HepG2 (cell line): ENCODE measurements around the gene TRIM25. TPM values are rescaled to one million over a fixed set of nuclear protein-coding genes. Genes with fewer than 3 reads are reported as not detected.

ENCODE experiments used
- CEBPG ChIP-seq: IDR thresholded peaks from 2 replicates; pipeline ENCODE4 v1.6.1; 2016
- CHD4 ChIP-seq: fragments of 200-600 bp; sonication (generic); IDR thresholded peaks from 2 replicates; pipeline ENCODE4 v1.7.0; 2017; ENCODE audit warnings: mild to moderate bottlenecking, low read length, borderline replicate concordance
- FOXA1 ChIP-seq, 2 experiments: fragments of 450-650 bp in 1 of 2; sonication (generic) in 1 of 2; formaldehyde crosslinking in 1 of 2; IDR thresholded peaks; 2 replicates each; pipeline versions ENCODE4 v1.4.0 to v1.6.1; 2016 to 2020; ENCODE audit warnings: missing genetic modification reagents in 1 of 2
- RARA ChIP-seq: IDR thresholded peaks from 2 replicates; pipeline ENCODE4 v1.6.1; 2016; ENCODE audit warnings: missing genetic modification reagents, missing compliant biosample characterization
- TCF12 ChIP-seq, 2 experiments: fragments of 450-650 bp in 1 of 2; sonication (generic) in 1 of 2; formaldehyde crosslinking in 1 of 2; IDR thresholded peaks; 2 replicates each; pipeline versions ENCODE4 v1.6.1 to v1.8.0; 2017 to 2022; ENCODE audit warnings: antibody characterized with exemption in 1 of 2, mild to moderate bottlenecking in 1 of 2, missing genetic modification reagents in 1 of 2, moderate library complexity in 1 of 2
- TEAD2 ChIP-seq: sonication (generic); formaldehyde crosslinking; IDR thresholded peaks from 2 replicates; pipeline ENCODE4 v1.9.0; 2021; ENCODE audit warnings: missing genetic modification reagents
- TSC22D2 ChIP-seq: sonication (generic); formaldehyde crosslinking; IDR thresholded peaks from 2 replicates; pipeline ENCODE4 v1.5.1; 2020; ENCODE audit warnings: missing genetic modification reagents, mild to moderate bottlenecking, borderline replicate concordance
- ZNF207 ChIP-seq: fragments of 450-650 bp; IDR thresholded peaks from 2 replicates; pipeline ENCODE4 v1.6.1; 2016; ENCODE audit warnings: antibody characterized with exemption, borderline replicate concordance
- ZNF563 ChIP-seq: sonication (generic); formaldehyde crosslinking; IDR thresholded peaks from 2 replicates; pipeline ENCODE4 v1.8.0; 2022; ENCODE audit warnings: mild to moderate bottlenecking, moderate library complexity, missing genetic modification reagents
- ZNF607 ChIP-seq: sonication (generic); formaldehyde crosslinking; IDR thresholded peaks from 2 replicates; pipeline ENCODE4 v1.5.1; 2020; ENCODE audit warnings: missing genetic modification reagents, mild to moderate bottlenecking, borderline replicate concordance
- ZNF670 ChIP-seq: sonication (generic); formaldehyde crosslinking; IDR thresholded peaks from 2 replicates; pipeline ENCODE4 v1.8.0; 2022; ENCODE audit warnings: mild to moderate bottlenecking, missing genetic modification reagents, borderline replicate concordance
- ZNF766 ChIP-seq: sonication (generic); formaldehyde crosslinking; IDR thresholded peaks from 2 replicates; pipeline ENCODE4 v1.5.0; 2020; ENCODE audit warnings: missing genetic modification reagents, borderline replicate concordance
- polyA plus RNA-seq, 8 experiments: library from polyadenylated mRNA; depleted of rRNA in 3 of 8; stranded (reverse) in 7 of 8; unstranded in 1 of 8; fragments of >200 nt; fragmentation: Illumina TruSeq in 4 of 8; extraction: Trizol in 4 of 8; gene quantifications; 2 replicates each; pipeline versions ENCODE4 v1.2.1 to v1.2.3, GENCODE V29; 2011 to 2016; ENCODE audit warnings: low read depth in 4 of 8, missing spikeins in 1 of 8, mixed read lengths in 1 of 8; ENCODE audit not compliant: insufficient read depth in 1 of 8
- total RNA-seq, 5 experiments: library from RNA; depleted of rRNA; stranded (reverse); fragments of >200 nt; fragmentation: Illumina TruSeq; extraction: Trizol; gene quantifications; 2 replicates each; pipeline ENCODE4 v1.2.3, GENCODE V29; 2016; ENCODE audit warnings: low read depth in 1 of 5
- TF ChIP-seq, protein P1 (sequence below): sonication (generic); formaldehyde crosslinking; IDR thresholded peaks from 2 replicates; pipeline ENCODE4 v1.4.0; 2020; ENCODE audit warnings: missing genetic modification reagents, borderline replicate concordance
- TF ChIP-seq, protein P2 (sequence below): sonication (generic); formaldehyde crosslinking; IDR thresholded peaks from 2 replicates; pipeline ENCODE4 v1.5.0; 2020; ENCODE audit warnings: mild to moderate bottlenecking, missing genetic modification reagents, borderline replicate concordance
- TF ChIP-seq, protein P3 (sequence below): sonication (generic); formaldehyde crosslinking; IDR thresholded peaks from 2 replicates; pipeline ENCODE4 v1.5.1; 2020; ENCODE audit warnings: mild to moderate bottlenecking, missing genetic modification reagents, borderline replicate concordance

TRIM25 gene
- total and polyA plus RNA-seq, 2 of the 13 experiments (the other 11 are each of a cell fraction or from before 2014, with no cell fraction given) = 30.8 to 42.2 TPM

- TF ChIP-seq ZNF207 (no peak), ZNF607 (CRISPR knock-in tag) (no peak; the same call in 1 of the 2 replicates), RARA (CRISPR knock-in tag) (no peak), TSC22D2 (CRISPR knock-in tag) (no peak), TEAD2 (CRISPR knock-in tag) (no peak; the same call in 1 of the 2 replicates), CEBPG (CRISPR knock-in tag) (no peak), ZNF766 (0 out of 2 replicates have a peak, but pooled peaks have one; percentile 12), TCF12 (IDR thresholded peaks at IDR 0.05) (no peak), TCF12 (CRISPR knock-in tag; IDR thresholded peaks at IDR 0.05) (0 out of 2 replicates have a peak, but pooled peaks have one; percentile 7), ZNF670 (CRISPR knock-in tag) (peak; percentile 89; the same call in 1 of the 2 replicates), ZNF563 (CRISPR knock-in tag) (peak; percentile 55), CHD4 (no peak), FOXA1 (IDR thresholded peaks at IDR 0.05) (no peak), FOXA1 (CRISPR knock-in tag; IDR thresholded peaks at IDR 0.05) (no peak)
- TF ChIP-seq, protein P1, sequence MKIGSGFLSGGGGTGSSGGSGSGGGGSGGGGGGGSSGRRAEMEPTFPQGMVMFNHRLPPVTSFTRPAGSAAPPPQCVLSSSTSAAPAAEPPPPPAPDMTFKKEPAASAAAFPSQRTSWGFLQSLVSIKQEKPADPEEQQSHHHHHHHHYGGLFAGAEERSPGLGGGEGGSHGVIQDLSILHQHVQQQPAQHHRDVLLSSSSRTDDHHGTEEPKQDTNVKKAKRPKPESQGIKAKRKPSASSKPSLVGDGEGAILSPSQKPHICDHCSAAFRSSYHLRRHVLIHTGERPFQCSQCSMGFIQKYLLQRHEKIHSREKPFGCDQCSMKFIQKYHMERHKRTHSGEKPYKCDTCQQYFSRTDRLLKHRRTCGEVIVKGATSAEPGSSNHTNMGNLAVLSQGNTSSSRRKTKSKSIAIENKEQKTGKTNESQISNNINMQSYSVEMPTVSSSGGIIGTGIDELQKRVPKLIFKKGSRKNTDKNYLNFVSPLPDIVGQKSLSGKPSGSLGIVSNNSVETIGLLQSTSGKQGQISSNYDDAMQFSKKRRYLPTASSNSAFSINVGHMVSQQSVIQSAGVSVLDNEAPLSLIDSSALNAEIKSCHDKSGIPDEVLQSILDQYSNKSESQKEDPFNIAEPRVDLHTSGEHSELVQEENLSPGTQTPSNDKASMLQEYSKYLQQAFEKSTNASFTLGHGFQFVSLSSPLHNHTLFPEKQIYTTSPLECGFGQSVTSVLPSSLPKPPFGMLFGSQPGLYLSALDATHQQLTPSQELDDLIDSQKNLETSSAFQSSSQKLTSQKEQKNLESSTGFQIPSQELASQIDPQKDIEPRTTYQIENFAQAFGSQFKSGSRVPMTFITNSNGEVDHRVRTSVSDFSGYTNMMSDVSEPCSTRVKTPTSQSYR (CRISPR knock-in tag) = no peak
- TF ChIP-seq, protein P2, sequence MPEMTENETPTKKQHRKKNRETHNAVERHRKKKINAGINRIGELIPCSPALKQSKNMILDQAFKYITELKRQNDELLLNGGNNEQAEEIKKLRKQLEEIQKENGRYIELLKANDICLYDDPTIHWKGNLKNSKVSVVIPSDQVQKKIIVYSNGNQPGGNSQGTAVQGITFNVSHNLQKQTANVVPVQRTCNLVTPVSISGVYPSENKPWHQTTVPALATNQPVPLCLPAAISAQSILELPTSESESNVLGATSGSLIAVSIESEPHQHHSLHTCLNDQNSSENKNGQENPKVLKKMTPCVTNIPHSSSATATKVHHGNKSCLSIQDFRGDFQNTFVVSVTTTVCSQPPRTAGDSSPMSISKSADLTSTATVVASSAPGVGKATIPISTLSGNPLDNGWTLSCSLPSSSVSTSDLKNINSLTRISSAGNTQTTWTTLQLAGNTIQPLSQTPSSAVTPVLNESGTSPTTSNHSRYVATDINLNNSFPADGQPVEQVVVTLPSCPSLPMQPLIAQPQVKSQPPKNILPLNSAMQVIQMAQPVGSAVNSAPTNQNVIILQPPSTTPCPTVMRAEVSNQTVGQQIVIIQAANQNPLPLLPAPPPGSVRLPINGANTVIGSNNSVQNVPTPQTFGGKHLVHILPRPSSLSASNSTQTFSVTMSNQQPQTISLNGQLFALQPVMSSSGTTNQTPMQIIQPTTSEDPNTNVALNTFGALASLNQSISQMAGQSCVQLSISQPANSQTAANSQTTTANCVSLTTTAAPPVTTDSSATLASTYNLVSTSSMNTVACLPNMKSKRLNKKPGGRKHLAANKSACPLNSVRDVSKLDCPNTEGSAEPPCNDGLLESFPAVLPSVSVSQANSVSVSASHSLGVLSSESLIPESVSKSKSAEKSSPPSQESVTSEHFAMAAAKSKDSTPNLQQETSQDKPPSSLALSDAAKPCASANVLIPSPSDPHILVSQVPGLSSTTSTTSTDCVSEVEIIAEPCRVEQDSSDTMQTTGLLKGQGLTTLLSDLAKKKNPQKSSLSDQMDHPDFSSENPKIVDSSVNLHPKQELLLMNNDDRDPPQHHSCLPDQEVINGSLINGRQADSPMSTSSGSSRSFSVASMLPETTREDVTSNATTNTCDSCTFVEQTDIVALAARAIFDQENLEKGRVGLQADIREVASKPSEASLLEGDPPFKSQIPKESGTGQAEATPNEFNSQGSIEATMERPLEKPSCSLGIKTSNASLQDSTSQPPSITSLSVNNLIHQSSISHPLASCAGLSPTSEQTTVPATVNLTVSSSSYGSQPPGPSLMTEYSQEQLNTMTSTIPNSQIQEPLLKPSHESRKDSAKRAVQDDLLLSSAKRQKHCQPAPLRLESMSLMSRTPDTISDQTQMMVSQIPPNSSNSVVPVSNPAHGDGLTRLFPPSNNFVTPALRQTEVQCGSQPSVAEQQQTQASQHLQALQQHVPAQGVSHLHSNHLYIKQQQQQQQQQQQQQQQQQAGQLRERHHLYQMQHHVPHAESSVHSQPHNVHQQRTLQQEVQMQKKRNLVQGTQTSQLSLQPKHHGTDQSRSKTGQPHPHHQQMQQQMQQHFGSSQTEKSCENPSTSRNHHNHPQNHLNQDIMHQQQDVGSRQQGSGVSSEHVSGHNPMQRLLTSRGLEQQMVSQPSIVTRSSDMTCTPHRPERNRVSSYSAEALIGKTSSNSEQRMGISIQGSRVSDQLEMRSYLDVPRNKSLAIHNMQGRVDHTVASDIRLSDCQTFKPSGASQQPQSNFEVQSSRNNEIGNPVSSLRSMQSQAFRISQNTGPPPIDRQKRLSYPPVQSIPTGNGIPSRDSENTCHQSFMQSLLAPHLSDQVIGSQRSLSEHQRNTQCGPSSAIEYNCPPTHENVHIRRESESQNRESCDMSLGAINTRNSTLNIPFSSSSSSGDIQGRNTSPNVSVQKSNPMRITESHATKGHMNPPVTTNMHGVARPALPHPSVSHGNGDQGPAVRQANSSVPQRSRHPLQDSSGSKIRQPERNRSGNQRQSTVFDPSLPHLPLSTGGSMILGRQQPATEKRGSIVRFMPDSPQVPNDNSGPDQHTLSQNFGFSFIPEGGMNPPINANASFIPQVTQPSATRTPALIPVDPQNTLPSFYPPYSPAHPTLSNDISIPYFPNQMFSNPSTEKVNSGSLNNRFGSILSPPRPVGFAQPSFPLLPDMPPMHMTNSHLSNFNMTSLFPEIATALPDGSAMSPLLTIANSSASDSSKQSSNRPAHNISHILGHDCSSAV (CRISPR knock-in tag) = no peak
- TF ChIP-seq, protein P3, sequence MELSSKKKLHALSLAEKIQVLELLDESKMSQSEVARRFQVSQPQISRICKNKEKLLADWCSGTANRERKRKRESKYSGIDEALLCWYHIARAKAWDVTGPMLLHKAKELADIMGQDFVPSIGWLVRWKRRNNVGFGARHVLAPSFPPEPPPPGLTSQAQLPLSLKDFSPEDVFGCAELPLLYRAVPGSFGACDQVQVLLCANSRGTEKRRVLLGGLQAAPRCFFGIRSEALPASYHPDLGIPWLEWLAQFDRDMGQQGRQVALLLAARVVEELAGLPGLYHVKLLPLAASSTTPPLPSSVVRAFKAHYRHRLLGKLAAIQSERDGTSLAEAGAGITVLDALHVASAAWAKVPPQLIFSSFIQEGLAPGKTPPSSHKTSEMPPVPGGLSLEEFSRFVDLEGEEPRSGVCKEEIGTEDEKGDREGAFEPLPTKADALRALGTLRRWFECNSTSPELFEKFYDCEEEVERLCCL (CRISPR knock-in tag) = no peak
Observed at GRCh38 chr17:56913353-56913866, 439 bp downstream of the TRIM25 start (continued).
